Epidermal melanocyte (primary cell): ENCODE measurements around the gene SPATA19.

Experiments
- DNase-seq: peaks from one replicate; pipeline ENCODE4 v3.0.0; 2011; ENCODE audit warnings: low spot score; ENCODE audit not compliant: insufficient read length

SPATA19 gene

GRCh38 chr11:133835593-133836548, 9.4 kb downstream of the SPATA19 start:
- DNase-seq: no peak

- no peak for DNase-seq
Measured at GRCh38 chr11:133834682-133835592, 10.4 kb downstream of the SPATA19 start.

GRCh38 chr11:133833898-133834681, 11.2 kb downstream of the SPATA19 start:
- no peak for DNase-seq

GRCh38 chr11:133832991-133833897, 12.1 kb downstream of the SPATA19 start:
- DNase-seq: no peak

GRCh38 chr11:133832096-133832990, 13.0 kb downstream of the SPATA19 start:
- no peak for DNase-seq

GRCh38 chr11:133830931-133831907, 14.1 kb downstream of the SPATA19 start:
- no peak for DNase-seq

GRCh38 chr11:133829566-133829965, 15.7 kb downstream of the SPATA19 start:
- no peak for DNase-seq

GRCh38 chr11:133828871-133829270, 16.4 kb downstream of the SPATA19 start:
- DNase-seq: no peak

DNA sequence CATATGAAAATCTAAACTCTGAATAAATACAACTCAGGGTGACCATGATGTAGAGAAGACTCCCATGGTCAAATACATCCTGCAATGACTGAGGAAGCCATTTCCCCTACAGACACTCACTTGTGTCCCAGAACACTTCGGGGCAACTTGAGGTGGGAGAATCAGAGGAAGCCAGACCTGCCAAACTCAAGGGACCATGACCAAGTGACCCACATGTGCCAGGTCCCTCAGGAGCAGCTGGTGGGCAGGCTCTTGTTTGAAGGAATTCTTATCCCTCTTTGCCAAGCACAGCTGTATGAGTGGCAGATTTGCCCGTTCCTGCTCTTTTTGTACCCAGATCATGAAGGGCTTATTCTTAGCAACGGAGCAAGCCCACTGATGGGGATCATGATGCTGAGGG, 17.8 kb downstream of the SPATA19 start:
- no peak for DNase-seq

DNA sequence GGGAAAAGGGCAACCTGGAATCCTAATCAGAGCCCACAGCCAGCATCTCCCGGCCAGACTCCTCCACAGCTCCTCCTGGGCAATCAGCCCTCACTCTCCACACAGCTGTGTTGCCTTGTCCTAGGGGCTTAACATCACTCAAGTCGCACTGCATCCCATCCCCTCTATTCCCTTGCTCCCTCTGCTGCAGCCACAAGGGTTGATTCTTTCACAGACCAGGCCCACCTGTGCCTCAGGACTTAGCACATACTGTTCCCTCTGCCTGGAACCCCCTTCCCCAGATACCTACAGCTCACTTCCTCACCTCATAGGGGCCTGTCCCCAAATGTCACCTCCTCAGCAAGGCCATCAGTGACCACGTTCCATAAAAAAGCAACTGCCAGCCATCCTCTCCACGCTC, 18.4 kb downstream of the SPATA19 start:
- DNase-seq: no peak

GRCh38 chr11:133825666-133826065, 19.6 kb downstream of the SPATA19 start:
- no peak for DNase-seq

GRCh38 chr11:133825156-133825555, 20.2 kb downstream of the SPATA19 start:
- no peak for DNase-seq

- DNase-seq: no peak
Measured at GRCh38 chr11:133824593-133824992, 20.7 kb downstream of the SPATA19 start.

DNA sequence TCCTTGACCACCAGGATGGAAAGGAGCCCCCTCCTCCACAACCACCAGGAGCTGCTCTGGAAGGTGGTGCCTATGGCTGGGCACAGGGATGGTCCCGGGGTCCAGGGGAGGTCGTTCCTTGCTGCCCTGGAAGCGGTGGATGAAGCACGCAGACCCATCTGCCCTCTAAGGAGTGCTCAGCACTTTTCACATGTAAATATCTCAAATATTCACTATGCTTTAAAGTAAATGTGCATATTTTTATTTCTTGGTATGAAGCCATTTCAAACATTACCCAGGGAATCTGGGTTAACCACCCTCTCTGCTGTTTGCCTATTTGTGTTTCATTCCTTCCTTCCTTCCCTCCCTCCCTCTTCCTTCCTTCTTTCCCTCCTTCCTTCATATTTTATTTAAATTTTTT, 21.7 kb downstream of the SPATA19 start:
- DNase-seq: no peak

DNA sequence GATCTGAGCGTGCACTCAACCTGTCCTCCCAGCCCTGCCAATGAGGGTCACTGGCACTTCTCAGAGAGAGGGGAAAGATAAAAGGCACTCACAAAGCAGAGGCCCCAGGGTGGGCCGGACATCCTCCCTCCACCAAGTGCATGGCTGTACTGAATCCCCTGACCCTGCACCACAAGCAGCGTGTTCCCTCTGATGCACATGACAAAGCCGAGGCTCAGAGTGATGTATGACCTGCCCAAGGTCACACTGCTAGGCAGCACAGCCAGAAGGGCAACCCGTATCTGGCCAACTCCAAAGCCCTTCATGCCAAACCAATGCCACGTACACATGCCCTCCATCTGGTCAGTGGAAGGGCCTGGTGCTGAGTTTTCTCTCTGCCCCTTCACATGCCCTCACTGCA, 22.1 kb downstream of the SPATA19 start:
- no peak for DNase-seq

DNA sequence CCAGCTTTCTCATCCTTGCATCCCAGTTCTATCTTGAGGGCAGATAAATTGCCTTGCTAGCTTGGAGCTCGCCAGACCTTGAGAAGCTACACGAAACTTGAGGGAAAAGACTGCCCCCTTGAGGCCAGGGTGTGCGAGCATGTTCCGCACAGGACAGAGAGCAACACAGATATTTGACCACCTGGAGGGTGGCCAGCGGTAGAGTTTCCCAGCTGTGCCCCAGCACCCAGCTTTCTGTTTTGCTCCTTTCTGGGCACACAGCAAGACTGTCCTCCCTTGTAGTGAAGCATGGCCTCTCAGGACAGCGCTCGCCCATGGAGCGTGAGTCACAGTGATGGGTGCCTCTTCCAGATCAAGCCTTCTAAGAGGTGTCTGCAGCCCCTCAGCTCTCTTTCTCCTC, 23.5 kb downstream of the SPATA19 start:
- no peak for DNase-seq

GRCh38 chr11:133819746-133820315, 25.5 kb downstream of the SPATA19 start:
- DNase-seq: no peak

DNA sequence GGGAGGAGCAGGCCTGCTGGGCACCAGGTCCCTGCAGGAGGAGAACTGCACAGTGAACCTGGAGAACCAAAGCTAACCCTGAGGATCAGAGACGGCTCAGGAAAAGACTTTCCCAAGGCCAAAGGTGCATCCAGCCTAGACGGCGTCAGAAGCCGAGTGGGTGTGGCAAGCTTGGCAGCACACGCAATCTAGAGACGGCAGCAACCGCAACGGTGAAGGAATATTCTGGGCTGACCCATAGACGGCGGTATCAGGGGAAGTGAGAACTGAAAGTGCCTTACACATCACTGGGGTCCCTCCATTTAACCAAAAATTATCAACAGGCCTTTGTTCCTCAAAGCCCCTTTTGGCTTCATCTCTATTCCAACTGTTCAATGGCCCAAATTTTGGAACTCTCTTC, 26.2 kb downstream of the SPATA19 start:
- no peak for DNase-seq
